IgD-negative memory B cell (primary cell): Measurements from ENCODE around the gene CNTN5. TPM values are rescaled to one million over a fixed set of nuclear protein-coding genes. Genes with fewer than 3 reads are reported as not detected.
"Not testable (repeated sequence)": the region's sequence is repeated elsewhere in the genome, so short reads cannot be mapped to it uniquely, and the experiment has no call there.

Experiments used
- H3K27ac Mint-ChIP-seq, 3 donors: one replicate each; pipeline ENCODE4 v1.8.0; 2020 to 2022; ENCODE audit warnings: mild to moderate bottlenecking in 3 of 3, mixed read lengths in 3 of 3, moderate library complexity in 1 of 3
- H3K27me3 Mint-ChIP-seq: one replicate; pipeline ENCODE4 v1.8.0; 2021; ENCODE audit warnings: mixed read lengths
- H3K36me3 Mint-ChIP-seq: one replicate; pipeline ENCODE4 v1.8.0; 2020; ENCODE audit warnings: mild to moderate bottlenecking, mixed read lengths
- H3K4me1 Mint-ChIP-seq, 3 donors: one replicate each; pipeline ENCODE4 v1.8.0; 2020 to 2022; ENCODE audit warnings: mixed read lengths in 3 of 3, mild to moderate bottlenecking in 1 of 3
- H3K4me3 Mint-ChIP-seq, 4 donors: one replicate each; pipeline ENCODE4 v1.8.0; 2020 to 2022; ENCODE audit warnings: mild to moderate bottlenecking in 4 of 4, mixed read lengths in 4 of 4, moderate library complexity in 3 of 4
- H3K9me3 Mint-ChIP-seq, 3 donors: one replicate each; pipeline ENCODE4 v1.8.0; 2020 to 2021; ENCODE audit warnings: mixed read lengths in 3 of 3, mild to moderate bottlenecking in 1 of 3
- polyA plus RNA-seq: library from polyadenylated mRNA; unstranded; fragments of 300-500 nt; fragmentation: Illumina TruSeq; gene quantifications from one replicate; pipeline ENCODE4 v1.2.3, GENCODE V29; 2021

The CNTN5 gene
- polyA plus RNA-seq, 1 donor from 2014 or later: not detected

- Mint-ChIP-seq H3K27ac (no peak overlapping the region), H3K4me1 (no peaks in the 10 kb centered on the region), H3K9me3 (peaks cover 2 to 11% (median 3%) of the 10 kb centered on the region in 3 donors), H3K36me3 (no peaks in the 10 kb centered on the region), H3K4me3 (no peak overlapping the region), H3K27me3 (no peaks in the 10 kb centered on the region)
These were observed 256.5 kb downstream of the CNTN5 start for GRCh38 chr11:99277281-99277680.

- H3K36me3 Mint-ChIP-seq: no peaks in the 10 kb centered on the region
- no peak overlapping the region for H3K4me3 Mint-ChIP-seq
- H3K4me1 Mint-ChIP-seq: no peaks in the 10 kb centered on the region
- no peaks in the 10 kb centered on the region for H3K27me3 Mint-ChIP-seq
- H3K27ac Mint-ChIP-seq: no peak overlapping the region
- H3K9me3 Mint-ChIP-seq: peaks cover 2 to 13% (median 4%) of the 10 kb centered on the region in 3 donors
These were observed 258.5 kb downstream of the CNTN5 start for GRCh38 chr11:99279266-99279665.

- Mint-ChIP-seq H3K9me3 (peaks cover 0 to 8% (median 6%) of the 10 kb centered on the region in 3 donors), H3K36me3 (no peaks in the 10 kb centered on the region)
These were observed 260.6 kb downstream of the CNTN5 start for GRCh38 chr11:99281331-99281730.

GRCh38 chr11:99297925-99298324 lies 277.2 kb downstream of the CNTN5 start:
- not testable (repeated sequence) for H3K9me3 Mint-ChIP-seq, H3K4me3 Mint-ChIP-seq

More at GRCh38 chr11:99281331-99281730, 260.6 kb downstream of the CNTN5 start:
- Mint-ChIP-seq H3K4me1 (no peaks in the 10 kb centered on the region), H3K4me3 (no peak overlapping the region), H3K27ac (no peak overlapping the region), H3K27me3 (no peaks in the 10 kb centered on the region)

GRCh38 chr11:99307510-99308088 lies 286.9 kb downstream of the CNTN5 start:
- no peak overlapping the region for H3K4me3 Mint-ChIP-seq
- peaks cover 0 to 4% (median 1%) of the 10 kb centered on the region in 3 donors for H3K9me3 Mint-ChIP-seq
- H3K27ac Mint-ChIP-seq: no peak overlapping the region
- no peaks in the 10 kb centered on the region for H3K27me3 Mint-ChIP-seq
- H3K4me1 Mint-ChIP-seq: no peaks in the 10 kb centered on the region
- no peaks in the 10 kb centered on the region for H3K36me3 Mint-ChIP-seq

More at GRCh38 chr11:99297925-99298324, 277.2 kb downstream of the CNTN5 start:
- H3K27me3 Mint-ChIP-seq, H3K27ac Mint-ChIP-seq, H3K36me3 Mint-ChIP-seq, H3K4me1 Mint-ChIP-seq: not testable (repeated sequence)

GRCh38 chr11:99311870-99312269 lies 291.1 kb downstream of the CNTN5 start:
- Mint-ChIP-seq H3K27ac (no peak overlapping the region), H3K9me3 (peaks cover 0 to 4% (median 2%) of the 10 kb centered on the region in 3 donors), H3K4me3 (no peak overlapping the region), H3K36me3 (no peaks in the 10 kb centered on the region), H3K27me3 (no peaks in the 10 kb centered on the region), H3K4me1 (no peaks in the 10 kb centered on the region)

GRCh38 chr11:99316776-99317520 lies 296.2 kb downstream of the CNTN5 start:
- H3K9me3 Mint-ChIP-seq: peaks cover 0 to 4% (median 4%) of the 10 kb centered on the region in 3 donors
- H3K4me3 Mint-ChIP-seq: no peak overlapping the region
- no peak overlapping the region for H3K27ac Mint-ChIP-seq
- H3K36me3 Mint-ChIP-seq: no peaks in the 10 kb centered on the region
- no peaks in the 10 kb centered on the region for H3K4me1 Mint-ChIP-seq
- no peaks in the 10 kb centered on the region for H3K27me3 Mint-ChIP-seq

GRCh38 chr11:99320769-99321290 lies 300.1 kb downstream of the CNTN5 start:
- no peak overlapping the region for H3K4me3 Mint-ChIP-seq
- H3K27ac Mint-ChIP-seq: no peak overlapping the region
- no peaks in the 10 kb centered on the region for H3K36me3 Mint-ChIP-seq
- H3K4me1 Mint-ChIP-seq: no peaks in the 10 kb centered on the region
- peaks cover 2 to 5% (median 2%) of the 10 kb centered on the region in 3 donors for H3K9me3 Mint-ChIP-seq
- no peaks in the 10 kb centered on the region for H3K27me3 Mint-ChIP-seq

- Mint-ChIP-seq H3K9me3 (peaks cover 2 to 12% (median 2%) of the 10 kb centered on the region in 3 donors), H3K4me3 (no peak overlapping the region), H3K4me1 (no peaks in the 10 kb centered on the region), H3K36me3 (no peaks in the 10 kb centered on the region), H3K27me3 (no peaks in the 10 kb centered on the region), H3K27ac (no peak overlapping the region)
These were observed 305.1 kb downstream of the CNTN5 start for GRCh38 chr11:99325847-99326246.

GRCh38 chr11:99327066-99327465 lies 306.3 kb downstream of the CNTN5 start:
- H3K4me3 Mint-ChIP-seq: no peak overlapping the region
- H3K9me3 Mint-ChIP-seq: peaks cover 0 to 7% (median 3%) of the 10 kb centered on the region in 3 donors
- H3K36me3 Mint-ChIP-seq: no peaks in the 10 kb centered on the region
- H3K27me3 Mint-ChIP-seq: no peaks in the 10 kb centered on the region
- no peak overlapping the region for H3K27ac Mint-ChIP-seq
- no peaks in the 10 kb centered on the region for H3K4me1 Mint-ChIP-seq

- H3K9me3 Mint-ChIP-seq: peaks cover 0 to 7% (median 3%) of the 10 kb centered on the region in 3 donors
- no peak overlapping the region for H3K4me3 Mint-ChIP-seq
- no peak overlapping the region for H3K27ac Mint-ChIP-seq
- no peaks in the 10 kb centered on the region for H3K4me1 Mint-ChIP-seq
- H3K36me3 Mint-ChIP-seq: no peaks in the 10 kb centered on the region
- H3K27me3 Mint-ChIP-seq: no peaks in the 10 kb centered on the region
These were observed 306.8 kb downstream of the CNTN5 start for GRCh38 chr11:99327527-99327926.

GRCh38 chr11:99333621-99334020 lies 312.9 kb downstream of the CNTN5 start:
- Mint-ChIP-seq H3K4me1 (no peaks in the 10 kb centered on the region), H3K4me3 (no peak overlapping the region), H3K9me3 (peaks cover 0 to 7% (median 1%) of the 10 kb centered on the region in 3 donors), H3K27me3 (no peaks in the 10 kb centered on the region), H3K36me3 (no peaks in the 10 kb centered on the region), H3K27ac (no peak overlapping the region)

GRCh38 chr11:99343117-99343516 lies 322.4 kb downstream of the CNTN5 start:
- Mint-ChIP-seq H3K4me1 (no peaks in the 10 kb centered on the region), H3K27ac (no peak overlapping the region), H3K4me3 (no peak overlapping the region), H3K36me3 (no peaks in the 10 kb centered on the region), H3K27me3 (no peaks in the 10 kb centered on the region), H3K9me3 (peaks cover 0 to 3% (median 0%) of the 10 kb centered on the region in 3 donors)

- H3K9me3 Mint-ChIP-seq: peaks cover 0 to 3% (median 0%) of the 10 kb centered on the region in 3 donors
- no peaks in the 10 kb centered on the region for H3K27me3 Mint-ChIP-seq
- H3K27ac Mint-ChIP-seq: no peak overlapping the region
- H3K36me3 Mint-ChIP-seq: no peaks in the 10 kb centered on the region
- no peaks in the 10 kb centered on the region for H3K4me1 Mint-ChIP-seq
- H3K4me3 Mint-ChIP-seq: no peak overlapping the region
These were observed 328.5 kb downstream of the CNTN5 start for GRCh38 chr11:99349151-99349673.

- no peak overlapping the region for H3K4me3 Mint-ChIP-seq
- H3K27ac Mint-ChIP-seq: no peak overlapping the region
- peaks cover 0 to 2% (median 0%) of the 10 kb centered on the region in 3 donors for H3K4me1 Mint-ChIP-seq
- H3K36me3 Mint-ChIP-seq: peaks cover 2% of the 10 kb centered on the region
- H3K9me3 Mint-ChIP-seq: peaks cover 3% of the 10 kb centered on the region in 3 donors
- no peaks in the 10 kb centered on the region for H3K27me3 Mint-ChIP-seq
These were observed 330.9 kb downstream of the CNTN5 start for GRCh38 chr11:99351624-99352023.
